Measurements from ENCODE around the gene KAZN.
A peak's percentile ranks its signal among the peaks of the same experiment; 100 is the strongest.

KAZN gene

DNA sequence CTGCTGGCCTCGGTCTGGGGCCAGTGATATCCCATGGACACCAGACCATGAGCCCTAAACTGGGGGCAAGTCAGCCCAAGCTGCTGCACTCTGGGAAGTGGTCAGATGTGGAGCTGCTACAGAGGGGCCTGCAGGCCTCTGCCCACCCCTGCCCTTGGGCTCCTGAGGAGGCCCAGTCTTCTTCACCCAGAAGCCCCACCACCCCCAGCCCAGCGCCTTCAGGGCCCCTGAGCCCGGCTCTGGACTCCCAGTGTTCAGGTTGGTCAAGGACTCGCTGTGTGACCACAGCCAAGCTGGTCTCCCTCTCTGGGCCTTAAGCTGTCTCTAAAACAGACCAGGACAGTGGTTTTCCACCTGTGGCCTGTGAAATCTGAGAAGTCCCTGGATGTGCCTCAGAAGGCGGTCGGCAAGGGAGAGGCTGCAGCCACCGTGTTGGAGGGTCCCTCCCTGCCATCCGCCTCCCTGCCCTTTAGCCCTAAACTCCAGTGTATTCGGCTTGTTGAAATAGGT lies 475.4 kb downstream of the KAZN start:
- DNase-seq: no peak

DNA sequence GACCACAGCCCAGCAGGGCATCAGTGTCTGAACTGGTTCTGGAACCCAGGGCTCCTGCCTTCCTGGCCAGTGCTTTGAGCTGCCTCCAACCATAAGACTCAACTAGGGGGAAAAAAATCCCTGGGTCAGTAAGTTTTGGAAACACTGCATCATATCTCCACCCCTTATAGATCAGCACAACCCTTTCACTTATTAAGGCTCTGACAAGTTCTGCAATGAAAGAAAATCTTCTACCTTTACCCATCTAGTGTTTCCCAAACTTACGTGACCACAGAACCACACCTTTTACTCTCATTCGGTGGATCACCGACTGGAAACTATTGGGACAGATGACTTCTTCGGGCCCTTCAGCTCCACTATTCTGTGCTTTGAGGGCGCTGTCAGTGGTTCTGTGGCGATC lies 476.7 kb downstream of the KAZN start:
- DNase-seq: no peak

DNA sequence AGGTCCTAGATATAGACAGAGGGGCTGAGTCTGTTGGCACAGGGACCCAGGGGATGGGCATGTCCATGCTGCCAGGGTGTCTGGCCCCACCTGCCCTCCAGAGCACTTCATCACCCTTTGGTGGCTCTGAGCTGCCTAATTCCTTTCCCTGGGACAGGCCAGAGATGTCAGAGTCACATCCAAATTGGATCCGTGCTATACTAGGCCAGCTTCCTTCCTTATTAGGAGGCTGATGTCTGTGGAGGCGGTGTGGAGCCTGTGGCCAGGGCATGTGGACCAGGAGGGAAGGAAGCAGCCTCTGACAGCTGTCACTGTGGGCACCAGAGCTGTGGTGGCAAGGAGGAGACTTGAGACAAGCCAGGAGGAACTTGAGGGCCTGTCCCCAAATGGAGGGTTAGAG lies 477.3 kb downstream of the KAZN start:
- no peak for DNase-seq

DNA sequence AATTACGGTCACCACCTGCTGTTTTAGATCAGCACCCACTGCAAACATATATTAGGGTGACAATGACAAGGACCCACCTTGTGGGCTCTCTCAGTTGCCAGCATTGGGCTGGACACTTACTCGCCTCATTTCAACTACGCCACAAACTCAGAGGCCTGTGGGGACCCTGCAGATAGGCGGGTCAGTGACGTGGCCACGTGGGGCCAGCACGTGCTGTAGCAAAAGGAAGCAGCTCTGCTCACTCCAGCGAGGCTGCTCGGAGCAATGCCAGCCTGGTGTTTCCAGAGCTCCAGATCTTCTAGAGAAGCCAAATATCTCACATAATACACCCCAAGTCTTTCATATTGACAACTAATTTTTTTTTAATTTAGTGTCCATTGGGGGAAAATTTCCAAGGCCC lies 478.3 kb downstream of the KAZN start:
- no peak for DNase-seq

DNA sequence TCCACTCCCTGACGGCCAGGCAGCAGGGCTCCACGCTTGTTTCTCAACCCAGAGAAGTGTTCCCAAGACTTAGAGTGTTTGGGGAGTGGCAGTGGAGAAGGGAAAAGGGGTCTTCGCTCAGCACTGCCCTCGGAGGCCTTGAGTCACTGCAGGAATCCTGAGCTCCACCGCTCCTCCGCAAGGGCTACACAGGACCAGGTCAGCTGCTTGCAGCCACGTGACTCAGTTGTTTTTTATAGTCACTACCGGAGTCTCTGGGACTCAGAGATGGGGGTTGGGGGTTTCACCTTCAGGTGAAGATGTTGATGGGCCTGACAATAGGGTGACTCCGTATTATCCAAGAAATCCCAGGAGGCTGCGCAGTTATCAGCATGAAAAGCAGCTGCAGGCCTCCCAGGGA lies 478.9 kb downstream of the KAZN start:
- DNase-seq: no peak

DNA sequence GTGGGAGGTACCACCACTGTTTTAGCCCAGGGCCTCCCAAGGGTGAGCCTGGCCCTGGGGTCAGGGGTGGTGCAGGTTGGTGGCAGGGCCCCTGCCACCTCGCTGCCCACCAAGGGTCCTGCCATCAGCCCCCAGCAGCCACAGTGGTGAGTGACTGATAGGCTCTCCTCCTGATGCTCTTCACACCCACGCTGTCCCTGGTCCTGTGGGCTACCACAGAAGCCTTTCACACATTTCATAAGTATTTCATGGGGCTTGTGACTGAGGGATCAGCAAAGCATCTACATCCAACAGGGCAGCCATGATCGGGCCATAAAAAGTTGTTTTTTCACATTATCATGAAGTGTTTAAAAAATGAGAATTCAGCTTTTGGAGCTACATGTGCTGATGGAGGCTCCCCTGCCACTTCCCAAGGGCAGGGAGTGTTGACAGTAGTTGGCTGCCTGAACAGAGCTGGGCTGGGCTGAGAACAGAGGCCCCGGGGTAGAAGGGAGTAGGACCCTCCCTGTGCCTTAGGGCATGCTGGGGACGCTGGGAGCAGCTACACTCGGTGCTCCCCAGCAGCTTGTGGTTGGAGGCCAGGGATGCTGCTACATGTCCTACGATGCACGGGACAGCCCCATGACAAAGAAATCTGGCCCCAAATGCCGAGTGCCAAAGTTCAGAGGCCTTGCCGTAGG lies 482.0 kb downstream of the KAZN start:
- no peak for DNase-seq

DNA sequence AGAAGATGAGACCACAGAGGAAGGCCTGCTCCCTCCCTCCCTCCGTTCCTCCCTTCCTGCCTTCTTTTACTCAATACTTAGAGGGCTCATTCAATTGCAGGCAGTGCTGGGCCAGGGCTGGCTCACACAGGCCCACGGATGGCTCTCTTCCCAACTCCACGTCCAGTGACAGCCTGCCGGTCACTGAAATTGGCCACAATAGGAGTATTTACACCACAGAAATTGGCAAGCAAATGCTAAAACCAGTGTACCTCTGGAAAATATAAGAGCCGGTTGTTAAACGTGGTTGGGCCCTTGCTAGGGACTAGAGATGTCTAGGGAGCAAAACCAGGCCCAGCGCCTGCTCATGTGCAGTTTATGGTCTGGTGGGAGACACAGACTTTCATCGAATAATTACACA lies 482.6 kb downstream of the KAZN start:
- DNase-seq: no peak

DNA sequence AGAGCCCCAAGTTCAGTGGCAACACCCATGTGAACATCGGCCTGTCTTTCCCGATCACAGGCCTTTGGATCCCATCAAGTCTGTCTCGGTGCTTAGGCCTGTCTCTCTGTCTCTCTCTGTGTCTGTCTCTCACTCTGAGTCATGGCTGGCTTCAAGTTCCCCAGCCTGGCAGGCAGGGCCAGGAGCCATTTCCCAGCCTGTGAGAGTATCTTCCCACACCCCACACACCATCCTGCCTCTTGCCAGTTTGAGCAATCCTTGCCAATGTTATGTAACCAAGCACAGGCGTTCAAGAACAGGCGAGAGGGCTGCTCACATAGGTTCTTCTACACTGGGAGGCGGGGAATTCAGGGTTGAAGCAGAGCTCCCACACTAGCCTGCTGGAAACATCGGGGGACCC lies 485.1 kb downstream of the KAZN start:
- DNase-seq: no peak

DNA sequence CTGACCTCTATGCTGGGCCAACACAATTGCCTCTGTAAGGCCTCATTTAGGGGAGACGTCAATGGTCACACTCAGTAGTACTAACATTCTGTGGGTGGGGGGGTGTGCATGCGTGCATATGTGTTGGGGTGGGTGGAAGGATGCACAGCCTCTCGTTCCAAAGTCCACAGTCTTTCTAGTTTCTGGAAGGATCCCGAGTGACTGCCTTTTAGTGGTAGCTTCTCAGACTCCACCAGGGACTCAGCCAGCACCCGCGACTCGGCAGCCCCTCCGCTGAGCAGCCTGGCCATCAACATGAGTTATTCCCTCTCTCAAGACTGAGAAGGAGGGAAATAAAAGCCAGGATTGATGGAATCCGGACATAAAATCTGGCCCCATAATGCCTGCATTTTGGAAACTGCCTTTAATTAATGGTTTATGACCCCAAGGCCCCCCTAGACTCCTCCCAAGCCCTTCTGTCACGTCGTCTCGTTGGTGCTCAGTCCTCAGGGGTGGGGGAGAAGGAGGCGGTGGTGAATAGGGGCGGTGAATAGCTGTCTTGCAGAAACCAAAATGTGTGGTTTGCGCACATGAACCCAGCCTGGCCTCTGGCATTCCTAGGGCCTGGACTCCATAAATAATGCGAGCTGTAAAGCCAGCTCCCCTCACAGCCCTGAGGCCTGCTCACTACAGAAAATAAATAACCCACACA lies 489.9 kb downstream of the KAZN start:
- DNase-seq: no peak

DNA sequence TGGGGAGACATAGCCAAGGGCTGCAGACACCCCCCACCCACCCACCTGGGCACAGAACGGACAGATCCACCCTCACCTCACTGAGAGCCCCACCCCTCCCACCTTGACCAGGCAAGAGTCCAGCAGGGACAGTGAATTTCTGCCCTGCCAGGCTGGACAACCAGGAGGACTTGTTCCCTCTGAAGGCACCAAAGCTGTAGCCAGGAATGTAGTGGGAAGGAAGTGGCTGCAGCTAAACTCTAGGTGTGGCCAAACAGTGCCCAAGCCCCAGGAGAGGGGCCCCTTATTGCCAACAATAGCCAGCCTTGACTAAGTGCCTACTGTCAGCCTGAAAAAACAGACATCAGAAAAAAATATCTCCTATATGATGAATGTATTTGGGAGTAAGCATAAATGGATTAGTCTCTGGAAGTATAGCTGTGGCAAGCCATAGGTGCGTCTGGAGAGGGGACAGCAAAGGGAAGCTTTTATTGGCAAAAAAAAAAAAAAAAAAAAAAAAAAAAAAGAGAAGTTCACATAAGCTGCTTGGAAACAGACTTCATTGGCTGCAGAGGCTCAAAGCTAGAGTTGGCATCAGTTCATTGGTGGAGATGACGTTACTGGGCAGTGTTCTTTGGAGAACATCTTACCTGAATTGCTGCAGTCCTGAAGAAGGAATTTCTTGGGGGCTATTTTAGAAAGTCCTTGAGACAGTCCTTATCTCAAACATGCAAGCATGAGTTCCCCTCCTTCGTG lies 490.9 kb downstream of the KAZN start:
- DNase-seq: no peak

DNA sequence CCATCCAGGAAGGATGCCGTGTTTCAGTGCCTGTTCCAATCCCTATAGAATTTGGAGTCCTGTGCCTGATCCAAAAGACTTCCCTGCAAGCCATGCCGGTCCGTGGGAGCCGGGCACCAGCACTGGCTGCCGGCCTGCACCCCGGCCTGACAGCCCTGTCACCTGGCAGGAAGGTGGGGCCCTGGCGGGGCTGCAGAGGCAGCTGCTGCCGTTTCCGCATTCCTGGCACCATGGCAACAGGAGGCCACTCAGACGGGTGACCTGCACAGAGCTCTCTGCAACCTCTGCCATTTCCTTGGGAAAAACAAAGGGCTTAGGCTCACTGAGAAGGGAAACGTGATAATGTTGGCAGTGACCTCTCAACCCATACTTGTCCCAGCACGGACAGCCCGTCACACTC lies 491.9 kb downstream of the KAZN start:
- no peak for DNase-seq

DNA sequence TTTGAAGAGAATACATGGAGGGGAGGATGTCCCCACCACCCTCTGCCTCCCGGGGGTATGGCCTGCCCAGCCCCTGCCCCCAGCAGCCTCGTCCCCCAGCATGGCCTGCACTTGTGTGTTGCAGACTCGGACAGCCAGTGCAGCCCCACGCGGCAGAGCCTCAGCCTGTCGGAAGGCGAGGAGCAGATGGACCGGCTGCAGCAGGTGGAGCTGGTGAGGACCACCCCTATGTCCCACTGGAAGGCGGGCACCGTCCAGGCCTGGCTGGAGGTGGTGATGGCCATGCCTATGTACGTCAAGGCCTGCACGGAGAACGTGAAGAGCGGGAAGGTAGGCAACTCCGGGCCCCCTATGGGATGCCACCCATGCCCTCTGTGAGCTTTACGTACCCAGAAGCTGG lies 495.6 kb downstream of the KAZN start:
- DNase-seq: no peak

DNA sequence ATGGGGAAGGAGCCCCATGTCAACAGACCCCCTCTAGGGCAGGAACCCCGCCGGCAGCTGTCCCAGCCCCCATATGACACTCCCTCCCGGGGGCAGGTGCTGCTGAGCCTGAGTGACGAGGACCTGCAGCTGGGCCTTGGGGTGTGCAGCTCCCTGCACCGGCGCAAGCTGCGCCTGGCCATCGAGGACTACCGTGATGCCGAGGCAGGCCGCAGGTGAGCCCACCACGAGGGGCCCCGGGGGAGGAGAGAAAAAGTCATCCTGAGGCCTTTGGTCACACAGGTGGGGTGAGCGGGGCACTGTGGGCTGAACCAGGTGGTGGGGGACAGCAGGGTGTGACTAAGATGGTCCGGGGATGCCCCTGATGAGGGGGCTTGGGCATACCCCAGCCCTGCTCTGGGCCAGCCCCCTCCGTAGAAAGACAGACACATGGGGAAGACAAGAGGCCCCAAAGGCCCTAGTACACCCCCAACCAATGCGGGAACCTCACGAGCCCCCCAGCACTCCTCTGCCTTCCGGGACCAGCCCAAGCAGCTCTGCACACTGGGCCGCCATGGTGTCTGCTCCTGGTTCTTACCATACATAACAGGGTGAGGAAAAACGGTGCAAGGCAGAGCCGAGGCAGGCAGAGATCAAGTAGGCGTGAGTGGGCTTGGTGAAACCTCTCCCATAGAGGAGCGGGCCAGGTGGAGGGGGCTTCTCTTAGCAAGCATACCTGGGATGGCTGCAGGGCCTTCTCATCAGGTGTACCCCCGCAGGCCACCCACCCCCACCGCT lies 496.4 kb downstream of the KAZN start:
- no peak for DNase-seq

DNA sequence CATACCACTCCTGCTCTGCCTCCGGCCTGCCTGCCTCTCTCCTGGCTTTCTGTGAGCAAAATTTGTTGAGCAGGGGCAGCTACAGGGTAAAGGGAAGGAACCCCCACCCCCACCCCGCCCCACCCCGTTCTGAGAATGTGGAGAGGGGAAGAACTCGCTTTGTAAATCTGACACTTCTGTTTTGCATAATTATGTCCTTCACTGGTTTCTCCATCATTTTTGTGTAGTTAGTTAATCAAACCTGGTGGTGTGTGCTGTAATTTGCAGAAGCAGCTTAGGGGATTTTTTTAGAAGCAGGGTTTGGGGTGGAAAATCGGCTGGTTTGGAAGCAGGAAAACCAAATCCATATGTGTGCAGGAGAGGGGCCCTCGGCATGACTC lies 497.0 kb downstream of the KAZN start:
- DNase-seq: no peak

DNA sequence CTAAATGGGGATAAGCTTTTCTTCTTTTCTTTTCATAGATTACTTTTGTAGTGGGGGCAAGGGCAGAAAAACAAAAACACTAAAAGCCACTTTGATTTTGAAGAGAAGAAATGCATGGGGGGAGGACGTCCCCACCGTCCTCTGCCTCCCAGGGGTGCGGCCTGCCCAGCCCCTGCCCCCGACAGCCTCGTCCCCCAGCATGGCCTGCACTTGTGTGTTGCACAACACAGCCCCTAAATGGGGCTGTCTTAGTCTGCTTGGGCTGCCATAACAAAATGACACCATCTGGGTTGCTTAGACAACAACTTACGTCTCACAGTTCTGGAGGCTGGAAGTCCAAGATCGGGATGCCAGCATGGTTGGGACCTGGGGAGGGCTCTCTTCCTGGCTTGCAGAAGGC lies 497.8 kb downstream of the KAZN start:
- no peak for DNase-seq

DNA sequence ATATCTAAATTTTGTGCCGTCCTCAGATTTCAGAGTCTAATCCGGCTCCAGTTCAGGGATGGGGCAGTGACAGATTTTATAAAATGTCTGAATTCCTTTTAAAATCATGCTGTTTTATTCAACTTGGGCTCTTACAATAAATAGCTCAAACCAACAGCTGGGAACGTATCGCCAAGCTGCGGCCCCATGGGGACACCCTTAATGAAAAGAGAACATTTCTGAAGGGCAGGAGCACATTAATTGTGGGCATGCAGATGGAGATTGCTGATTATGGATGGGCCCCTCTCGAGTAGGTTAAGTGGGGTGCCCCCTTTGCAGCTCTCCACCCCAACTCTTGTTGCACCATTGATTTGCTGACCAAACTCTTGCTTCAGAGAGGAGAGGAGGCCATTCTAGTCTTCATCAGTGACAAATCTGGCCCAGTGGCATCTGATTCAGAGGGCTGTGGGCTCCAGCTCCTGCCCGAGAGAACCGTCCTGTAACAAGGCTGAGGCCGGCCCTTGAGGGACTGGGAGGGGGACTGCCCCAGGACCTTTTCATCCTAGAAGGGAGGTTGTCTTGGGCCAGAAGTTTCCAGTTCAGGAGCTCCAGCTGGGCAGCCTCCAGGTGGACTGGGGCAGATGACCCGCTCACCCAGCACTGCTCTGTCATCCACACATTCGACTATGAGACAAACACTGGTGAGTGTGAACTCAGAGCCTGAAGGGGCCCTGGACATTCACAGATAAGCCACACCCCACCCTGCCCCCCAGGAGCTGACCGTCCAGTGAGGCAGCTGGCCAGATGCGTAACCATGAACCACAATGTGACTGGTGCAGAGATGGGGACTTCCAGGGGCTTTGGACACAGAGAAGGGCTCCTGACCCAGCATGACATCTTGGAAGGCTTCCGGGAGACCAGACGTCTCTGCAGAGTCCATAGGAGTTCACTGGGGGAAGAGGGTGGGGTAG lies 500.0 kb downstream of the KAZN start:
- DNase-seq: no peak

DNA sequence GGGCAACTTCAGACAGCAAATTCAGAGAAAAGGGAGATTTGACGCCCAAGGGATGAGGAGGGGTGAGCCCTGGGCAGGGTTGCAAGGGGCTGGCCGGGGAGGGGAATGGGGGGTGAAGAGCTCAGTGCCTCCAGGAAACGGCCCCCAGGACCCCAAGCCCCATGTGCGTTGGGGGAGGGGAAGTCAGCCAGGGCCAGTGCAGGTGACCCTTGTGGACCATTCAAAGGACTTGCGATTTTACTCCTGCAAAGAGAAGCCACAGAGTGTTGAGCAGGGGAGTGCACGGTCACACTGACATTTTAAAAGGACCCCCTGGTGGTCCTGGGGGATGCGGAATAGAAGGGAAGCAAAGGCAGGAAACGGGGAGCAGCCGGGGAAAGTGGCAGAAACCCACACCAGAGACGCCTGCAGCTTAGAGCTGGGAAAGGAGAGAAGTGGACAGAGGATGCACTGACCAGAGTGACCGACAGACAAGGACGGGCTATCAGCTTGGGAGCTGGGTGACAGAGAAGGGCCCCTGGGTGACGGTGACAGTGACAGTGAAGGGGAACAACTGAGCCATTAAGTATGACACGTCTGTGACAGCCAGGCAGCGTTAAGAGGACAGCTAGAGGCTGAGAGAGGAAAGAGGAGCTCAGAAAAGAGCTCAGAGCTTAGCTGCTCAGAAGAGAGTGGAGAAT lies 501.1 kb downstream of the KAZN start:
- no peak for DNase-seq

DNA sequence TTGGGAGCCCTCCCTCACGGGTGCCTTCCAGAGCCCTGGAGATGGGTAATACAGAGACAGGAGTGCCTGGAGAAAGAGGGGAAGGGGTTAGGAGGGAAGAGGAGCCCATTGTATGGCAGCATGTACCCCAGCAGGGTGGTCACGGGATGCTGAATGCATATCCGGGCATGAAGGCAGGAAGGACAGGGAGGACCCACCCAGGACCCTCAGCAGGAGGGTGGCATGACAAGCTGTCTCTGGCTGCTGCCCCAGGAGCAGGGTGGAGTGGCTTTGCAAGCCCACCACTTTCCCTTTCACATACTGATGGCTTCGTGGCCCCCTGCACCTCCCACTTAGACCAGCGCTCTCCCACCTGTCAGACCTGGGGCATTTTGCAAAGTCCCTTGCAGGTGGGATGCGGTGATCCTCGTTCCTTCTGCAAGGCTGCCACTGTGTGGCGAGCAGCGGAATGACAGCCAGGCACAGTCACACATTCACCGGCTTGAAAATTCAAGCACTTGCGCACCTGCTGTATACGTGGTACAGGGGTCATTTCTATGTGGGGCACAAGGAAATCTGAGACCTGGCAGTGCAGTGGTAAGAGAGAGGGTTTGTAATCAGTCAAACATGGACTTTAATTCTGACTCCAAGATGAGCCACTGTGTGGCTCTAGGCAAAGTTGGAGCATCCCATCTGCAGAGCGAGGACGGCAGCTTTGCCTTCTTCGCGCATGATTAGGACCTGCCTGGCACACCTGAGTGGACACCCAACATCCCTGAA lies 501.8 kb downstream of the KAZN start:
- DNase-seq: peak; percentile 3

DNA sequence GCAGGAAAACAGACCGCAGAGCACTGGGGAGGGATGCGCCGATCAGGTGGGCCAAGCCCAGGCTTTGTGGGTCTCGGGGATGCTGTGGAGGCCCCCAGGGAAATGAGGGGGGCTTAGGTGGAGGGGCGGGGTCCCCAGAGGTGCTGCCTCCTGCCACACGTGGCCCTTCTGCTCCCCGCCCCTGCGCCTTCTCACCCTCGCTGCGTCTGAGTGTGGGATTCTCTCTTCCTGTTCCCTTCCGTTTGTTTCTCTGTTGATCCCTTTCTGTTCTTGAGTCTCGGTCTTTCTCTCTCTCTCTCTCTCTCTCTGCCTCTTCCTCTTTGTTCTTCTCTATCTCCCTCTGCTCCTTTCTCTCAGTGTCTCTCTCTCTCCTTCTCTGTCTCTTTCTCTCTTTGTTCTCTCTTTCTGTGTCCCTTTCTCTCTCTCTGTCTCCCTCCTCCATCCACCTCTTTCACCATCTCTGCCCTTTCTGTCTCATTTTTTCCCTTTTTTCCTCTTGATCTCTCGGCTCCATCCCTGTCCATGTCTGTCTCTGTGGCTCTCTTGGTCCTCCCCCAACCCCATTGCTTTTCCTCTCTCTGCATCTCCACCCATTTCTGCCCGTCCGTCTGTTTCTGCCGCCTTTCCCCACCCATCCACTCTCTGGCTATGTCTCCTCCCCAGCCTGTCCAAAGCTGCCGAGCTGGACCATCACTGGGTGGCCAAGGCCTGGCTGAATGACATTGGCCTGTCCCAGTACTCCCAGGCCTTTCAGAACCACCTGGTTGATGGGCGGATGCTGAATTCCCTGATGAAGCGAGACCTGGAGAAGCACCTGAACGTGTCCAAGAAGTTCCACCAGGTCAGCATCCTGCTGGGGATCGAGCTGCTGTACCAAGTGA lies 502.6 kb downstream of the KAZN start:
- no peak for DNase-seq

DNA sequence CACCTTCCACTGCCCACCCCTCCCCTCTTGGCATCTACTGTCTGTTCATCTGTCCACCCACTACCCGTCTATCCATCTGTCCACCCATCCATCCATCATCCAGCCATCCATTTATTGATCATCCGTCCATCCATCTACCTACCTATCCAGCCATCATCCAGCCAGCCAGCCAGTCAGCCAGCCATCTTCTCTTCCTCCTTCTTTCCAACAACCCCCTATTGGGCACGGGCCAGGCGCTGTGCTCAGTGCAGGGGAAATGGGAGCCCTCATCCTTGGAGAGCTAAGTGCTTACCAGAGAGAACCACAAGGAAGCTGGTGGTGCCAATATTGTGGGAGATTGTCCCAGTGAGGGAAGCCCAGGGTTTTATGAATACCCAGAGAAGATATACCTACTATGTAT lies 503.3 kb downstream of the KAZN start:
- no peak for DNase-seq

Data from stimulated activated naive CD4-positive, alpha-beta T cell treated with Interleukin-2 at 50 U/mL for 16 hours (primary cell).